ENCODE data around the gene S100A8.

Gene S100A8

GRCh38 chr1:153389973-153390879 is 647 bp downstream of the S100A8 start:
- no peak for DNase-seq (ENCODE audit: low read depth)

DNA sequence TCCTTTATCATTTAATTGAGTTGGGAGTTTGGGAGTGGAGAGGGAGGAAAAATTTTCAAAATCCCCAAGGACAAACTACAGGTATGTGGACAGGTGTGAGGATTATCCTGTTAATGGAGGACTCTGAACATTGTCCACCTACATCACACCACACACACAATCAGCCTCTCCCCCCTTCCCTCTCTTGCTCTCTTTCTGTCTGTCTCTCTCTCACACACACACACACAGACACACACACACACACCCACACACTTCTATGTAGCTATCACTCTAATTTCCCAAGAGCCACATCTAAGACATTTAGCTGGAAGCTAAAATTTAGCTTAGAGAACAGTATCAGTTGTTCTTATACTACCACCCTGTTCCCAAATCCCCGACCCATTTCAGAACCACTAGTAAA is 1.5 kb downstream of the S100A8 start:
- DNase-seq (ENCODE audit: low read depth): no peak

DNA sequence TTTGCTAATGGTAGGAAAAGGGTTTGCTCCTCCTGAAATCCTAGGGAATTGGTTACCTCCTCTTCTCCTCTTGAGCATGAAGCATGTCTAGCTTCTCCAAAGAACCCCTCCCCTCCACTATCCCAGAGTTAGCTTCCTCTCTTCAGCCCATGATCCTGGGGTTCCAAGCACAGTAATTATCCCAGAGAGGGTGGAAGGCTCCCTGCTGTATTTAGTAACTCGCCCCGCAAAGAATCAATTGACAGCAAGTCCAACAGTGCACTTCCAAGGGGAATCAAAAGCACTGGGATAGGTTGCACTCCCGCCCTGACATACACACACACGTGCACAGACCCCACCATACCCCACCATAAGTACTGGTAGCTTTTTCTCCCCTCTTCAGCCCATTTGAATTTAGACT is 3.1 kb downstream of the S100A8 start:
- no peak for DNase-seq (ENCODE audit: low read depth)

DNA sequence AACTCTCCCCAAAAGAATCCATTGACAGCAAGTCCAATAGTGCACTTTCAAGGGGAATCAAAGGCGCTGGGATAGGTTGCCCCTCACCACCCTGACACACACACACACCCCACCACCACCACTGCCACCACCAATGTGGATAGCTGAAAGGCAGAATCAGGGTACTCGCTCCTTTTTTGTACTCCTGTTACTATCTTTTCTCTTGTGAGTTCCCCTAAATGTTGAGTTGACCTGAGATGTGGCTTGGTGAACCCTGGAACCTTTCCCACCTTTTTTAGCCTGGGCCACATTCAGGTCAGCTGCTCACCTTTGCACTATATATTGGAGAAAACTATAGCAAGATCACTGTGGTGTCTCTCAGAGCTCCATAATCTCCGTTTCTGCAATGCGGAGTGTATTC is 3.9 kb downstream of the S100A8 start:
- no peak for DNase-seq (ENCODE audit: low read depth)

DNA sequence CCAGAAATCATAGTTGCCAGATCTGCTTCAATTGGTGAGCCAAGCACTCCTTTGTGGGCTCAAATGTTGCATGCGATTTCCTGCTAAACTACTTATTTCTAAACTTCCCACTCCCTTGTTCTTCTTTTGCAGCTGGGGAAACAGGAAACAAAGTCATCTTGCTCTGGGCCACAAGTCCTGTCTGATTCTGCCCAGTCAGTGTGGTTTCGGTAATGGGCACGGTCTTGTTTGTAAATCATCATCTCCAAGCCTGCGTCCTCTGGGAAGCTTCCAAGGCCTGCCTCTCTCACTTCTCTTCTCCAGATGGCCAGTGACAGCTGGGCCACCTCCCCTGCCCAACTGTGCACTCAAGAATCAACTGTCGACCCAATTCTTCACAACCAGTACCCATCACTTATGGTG is 4.4 kb downstream of the S100A8 start:
- DNase-seq (ENCODE audit: low read depth): no peak

- DNase-seq (ENCODE audit: low read depth): no peak
These were observed 5.8 kb downstream of the S100A8 start for GRCh38 chr1:153384958-153385580.

DNA sequence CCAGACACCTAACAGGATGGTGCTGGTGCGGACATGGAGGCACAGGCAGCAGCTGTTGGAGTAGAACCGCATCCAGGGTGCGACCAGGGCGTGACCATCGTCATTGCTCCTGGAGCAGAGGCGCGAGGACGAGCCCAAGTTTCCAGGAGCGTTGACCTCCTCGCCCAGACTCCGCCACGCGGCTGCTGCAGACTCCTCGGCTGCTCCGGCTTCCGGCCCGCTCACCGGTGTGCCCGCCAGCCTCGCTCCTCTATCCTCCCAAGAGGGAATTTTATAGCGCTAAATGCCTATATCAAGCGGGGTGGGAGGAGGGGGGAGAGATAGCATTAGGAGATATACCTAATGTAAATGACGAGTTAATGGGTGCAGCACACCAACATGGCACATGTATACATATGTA is 10.2 kb downstream of the S100A8 start:
- no peak for DNase-seq (ENCODE audit: low read depth)

DNA sequence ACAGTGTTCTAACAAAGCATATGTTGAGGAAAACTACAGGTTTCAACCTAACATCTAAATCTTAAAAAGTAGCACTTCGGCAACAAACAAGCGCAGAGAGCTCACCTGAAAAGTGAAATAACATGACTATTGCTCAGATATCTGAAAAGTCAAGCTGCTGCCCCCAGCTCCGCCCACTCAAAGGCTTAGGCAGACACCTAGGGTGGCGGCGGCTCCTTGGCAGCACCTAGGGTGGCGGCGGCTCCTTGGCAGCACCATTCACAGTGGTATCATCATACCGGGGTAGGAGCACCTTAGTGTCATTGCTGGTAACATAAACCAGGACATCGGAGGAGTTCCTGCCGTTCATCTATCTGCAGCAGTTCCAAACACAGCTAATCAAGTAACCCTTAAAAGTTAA is 11.3 kb downstream of the S100A8 start:
- DNase-seq (ENCODE audit: low read depth): no peak

DNA sequence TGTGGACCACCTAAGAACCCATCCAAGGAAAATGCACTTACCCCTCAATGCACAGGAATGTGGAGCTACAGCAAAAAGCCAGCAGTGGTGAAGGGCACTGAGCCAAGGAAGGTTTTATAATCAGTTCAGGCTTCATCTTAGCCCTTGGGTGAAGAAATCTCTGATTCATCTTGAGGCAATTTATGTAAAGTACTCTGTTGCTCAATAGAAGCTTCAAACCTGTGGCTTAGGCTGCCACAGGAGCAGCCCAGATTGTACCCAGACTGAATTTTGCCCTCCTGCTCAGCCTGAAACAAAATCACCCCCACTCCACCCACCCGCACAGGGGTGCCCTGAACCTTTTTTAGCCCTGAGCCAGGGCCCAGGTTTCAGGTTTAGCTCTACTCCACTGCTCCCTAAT is 15.4 kb downstream of the S100A8 start, which contains the start of gene S100A12:
Gene S100A12, minus strand, starts transcription at position 111 of the 400 bp plus-strand sequence. CDS start 1,029 bp downstream, outside the sequence.
- DNase-seq (ENCODE audit: low read depth): peak; percentile 72

DNA sequence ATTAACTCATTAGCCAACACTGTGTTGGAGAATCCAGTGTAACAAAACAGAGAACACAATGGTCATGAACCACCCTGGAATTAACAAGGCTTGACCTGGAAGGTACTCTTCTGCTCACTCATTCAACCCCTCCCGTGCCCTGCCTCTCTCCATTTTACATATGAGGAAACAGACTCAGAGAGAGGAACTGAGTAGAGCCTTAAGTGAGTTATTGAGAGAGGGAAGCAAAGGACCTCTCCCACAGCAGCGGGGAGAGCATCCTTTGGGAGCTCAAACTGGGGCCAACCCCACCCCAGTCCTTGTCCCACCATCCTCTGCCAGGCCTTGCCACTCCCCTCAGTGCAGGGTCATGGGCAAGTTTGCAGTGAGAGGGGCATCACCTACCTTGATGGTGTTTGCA is 16.8 kb downstream of the S100A8 start:
- no peak for DNase-seq (ENCODE audit: low read depth)

GRCh38 chr1:153372571-153372970 is 18.3 kb downstream of the S100A8 start:
- DNase-seq (ENCODE audit: low read depth): no peak

GRCh38 chr1:153371231-153371630 is 19.6 kb downstream of the S100A8 start:
- DNase-seq (ENCODE audit: low read depth): no peak

DNA sequence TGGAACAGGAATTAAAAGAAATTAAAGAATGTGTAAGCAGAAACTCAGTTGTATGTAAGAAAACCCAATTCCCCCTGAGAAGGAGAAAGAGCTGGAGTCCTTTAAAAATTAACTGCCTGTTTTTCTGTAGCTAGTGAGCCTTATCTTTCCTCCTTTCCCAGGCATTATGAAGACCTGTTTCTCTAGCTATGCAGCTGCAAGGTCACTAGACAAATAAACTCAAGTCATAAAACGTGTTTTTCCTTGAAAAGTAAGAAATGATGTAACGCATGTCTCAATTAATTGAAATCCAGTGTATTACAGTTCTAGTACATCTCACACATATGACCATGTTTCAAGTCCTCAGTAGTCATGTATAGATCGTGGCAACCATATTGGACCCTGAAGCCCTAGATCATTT is 20.7 kb downstream of the S100A8 start:
- no peak for DNase-seq (ENCODE audit: low read depth)

DNA sequence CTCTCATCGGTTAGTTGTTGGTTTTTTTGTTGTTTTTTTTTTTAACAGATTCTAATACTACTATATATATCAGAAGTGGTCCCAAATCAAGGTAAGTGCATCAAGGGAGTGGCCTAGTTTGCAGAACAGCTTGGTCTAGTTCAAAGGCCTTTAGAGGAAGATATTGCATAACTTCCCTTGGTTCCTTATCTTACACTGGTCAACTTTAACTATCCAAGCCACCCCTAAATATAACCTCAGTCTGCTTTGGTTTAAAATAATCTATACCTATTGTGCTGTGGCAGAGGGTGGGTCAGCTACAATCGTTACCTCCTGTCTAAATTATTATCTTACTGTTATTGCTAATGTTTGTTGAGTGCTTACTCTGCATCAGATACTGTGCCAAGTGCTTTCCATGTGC is 22.4 kb downstream of the S100A8 start:
- DNase-seq (ENCODE audit: low read depth): no peak

- DNase-seq (ENCODE audit: low read depth): no peak
These were observed 23.8 kb downstream of the S100A8 start for GRCh38 chr1:153367090-153367489.

- DNase-seq (ENCODE audit: low read depth): no peak
These were observed 24.6 kb downstream of the S100A8 start for GRCh38 chr1:153366261-153366660.

GRCh38 chr1:153365696-153366095 is 25.2 kb downstream of the S100A8 start:
- DNase-seq (ENCODE audit: low read depth): no peak

DNA sequence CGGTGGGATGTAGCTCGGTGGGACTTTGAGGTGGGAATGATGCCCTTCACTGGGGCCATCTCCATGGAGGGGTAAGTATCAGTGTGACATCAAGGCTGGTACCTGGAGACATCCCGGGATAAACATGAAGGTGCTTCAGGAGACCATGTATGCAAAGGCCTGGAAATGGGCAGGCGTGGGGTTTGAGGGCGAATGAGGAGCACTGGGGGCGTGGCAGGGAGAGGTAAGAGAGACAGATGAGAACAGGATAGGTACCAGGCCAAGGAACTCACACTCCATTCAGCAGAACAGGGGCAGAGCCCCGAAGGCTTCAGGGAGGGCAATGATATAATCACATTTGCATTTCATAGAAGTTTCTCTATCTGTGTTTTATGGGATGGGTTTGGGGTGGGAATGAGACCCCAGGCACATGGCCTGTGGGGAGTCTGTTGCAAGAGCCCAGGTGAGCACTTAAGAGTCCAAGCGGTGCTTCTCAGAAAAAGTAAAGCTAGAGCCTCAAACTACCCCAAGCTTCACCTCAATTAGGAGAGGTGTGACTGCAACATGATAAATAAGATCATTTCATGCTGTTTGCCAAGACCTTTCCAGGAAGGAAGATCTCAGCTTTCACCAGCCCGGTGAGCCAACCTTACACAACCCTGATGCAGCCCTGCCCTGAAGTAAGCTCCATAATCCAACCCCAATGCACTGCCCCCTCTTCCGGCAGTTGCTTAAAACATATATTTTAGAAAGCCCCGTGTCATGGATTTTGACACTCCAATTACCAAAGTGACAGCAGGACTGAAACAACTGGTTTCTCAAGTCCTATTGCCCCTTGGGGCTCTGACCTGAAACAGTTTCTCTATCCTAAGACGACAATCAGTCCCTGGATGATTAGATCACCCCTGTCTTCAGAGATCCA is 25.9 kb downstream of the S100A8 start:
- DNase-seq (ENCODE audit: low read depth): no peak

- no peak for DNase-seq (ENCODE audit: low read depth)
These were observed 26.7 kb downstream of the S100A8 start for GRCh38 chr1:153364156-153364555.

DNA sequence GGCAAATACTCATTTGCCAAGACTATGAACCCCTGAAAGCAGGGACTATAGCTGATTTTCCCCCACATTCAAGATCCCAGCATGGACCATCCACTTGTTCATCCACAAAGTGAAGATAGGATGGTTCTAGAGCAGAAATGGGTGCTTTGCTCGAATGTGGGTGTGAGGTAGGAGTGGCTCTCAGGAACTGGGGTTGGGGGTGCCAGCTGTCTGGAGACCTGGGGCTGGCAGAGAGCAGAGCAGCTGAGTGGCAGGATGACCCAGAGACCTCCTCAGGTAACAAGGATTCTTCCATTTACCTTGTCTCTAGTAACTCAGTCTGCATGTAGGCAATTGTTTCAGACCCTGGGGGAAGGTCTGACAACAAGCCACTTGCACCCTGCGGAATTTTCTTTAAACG is 27.2 kb downstream of the S100A8 start:
- no peak for DNase-seq (ENCODE audit: low read depth)

GRCh38 chr1:153362187-153362775 is 28.6 kb downstream of the S100A8 start:
- no peak for DNase-seq (ENCODE audit: low read depth)

DNA sequence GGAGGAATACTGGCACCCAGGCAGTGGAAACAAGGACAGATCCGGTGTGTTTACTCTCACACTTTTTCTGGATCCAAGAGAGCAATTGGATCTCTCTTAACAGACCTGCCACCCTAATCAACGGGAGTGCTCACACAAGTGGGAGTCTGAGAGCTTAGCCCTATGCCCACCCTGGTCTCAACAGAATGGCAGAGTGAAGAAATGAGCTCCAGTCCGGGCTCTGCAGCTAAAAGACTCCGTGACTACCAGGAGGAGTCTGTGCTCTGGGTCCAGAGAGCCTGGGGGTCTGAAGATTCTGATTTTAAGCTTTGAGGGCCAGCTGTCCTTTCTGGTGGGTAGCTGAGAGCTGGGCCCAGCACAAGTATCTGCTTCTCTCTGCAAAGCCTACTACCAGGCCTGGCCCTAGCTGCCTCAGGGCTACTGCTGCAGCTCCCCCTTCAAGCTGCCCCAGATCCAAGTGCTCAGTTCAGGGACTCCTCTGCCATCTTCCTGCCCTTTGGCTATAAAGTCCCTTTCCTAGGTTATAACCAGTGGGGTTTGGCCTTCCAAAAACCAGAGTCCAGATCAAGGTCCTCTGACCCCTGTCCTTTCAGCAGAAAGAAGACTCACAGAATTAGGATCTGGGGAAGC is 29.3 kb downstream of the S100A8 start:
- DNase-seq (ENCODE audit: low read depth): no peak

Data from fibroblast of gingiva (primary cell).